Keratinocyte (primary cell): Measurements from ENCODE around the gene LIPH.

Experiments
- CTCF ChIP-seq, 3 experiments: IDR thresholded peaks in 1 of 3; conservative IDR thresholded peaks in 1 of 3; optimal IDR thresholded peaks in 1 of 3; 2 replicates in 2 of 3; 3 replicates in 1 of 3; pipeline versions ENCODE3 to v1.5.1; 2011; ENCODE audit warnings: low read length in 3 of 3, mild to moderate bottlenecking in 3 of 3, moderate library complexity in 2 of 3, control low read depth in 1 of 3, inconsistent platforms in 1 of 3; ENCODE audit not compliant: insufficient read depth in 2 of 3; ENCODE audit errors: extremely low read depth in 1 of 3
- EZH2 ChIP-seq: IDR thresholded peaks from one replicate; pipeline ENCODE4 v1.6.1; 2012; ENCODE audit warnings: inconsistent platforms, mild to moderate bottlenecking, low read length, moderate library complexity

- TF ChIP-seq CTCF (optimal IDR thresholded peaks at IDR 0.05 in 1 of 3, IDR thresholded peaks at IDR 0.05 in 1 of 3, conservative IDR thresholded peaks at IDR 0.05 in 1 of 3; ENCODE audit: extremely low read depth in 1 of 3, insufficient read depth in 2 of 3, low read length in 3 of 3) = no peak
- no peak for TF ChIP-seq EZH2
These were observed 32.3 kb upstream of the LIPH start for GRCh38 chr3:185584686-185585085.
